Activated CD4-positive, alpha-beta T cell treated with anti-CD3 and anti-CD28 coated beads for 48 hours (primary cell): ENCODE measurements around the gene SERINC3.
"Not testable (repeated sequence)": the region's sequence is repeated elsewhere in the genome, so short reads cannot be mapped to it uniquely, and the experiment has no call there.

Experiments used
- DNase-seq: peaks from one replicate; pipeline ENCODE4 v3.0.0-alpha.2; 2020

Gene SERINC3

GRCh38 chr20:44489931-44490330, 31.9 kb downstream of the SERINC3 start:
- peak; percentile 20 for DNase-seq

GRCh38 chr20:44489223-44489622, 32.6 kb downstream of the SERINC3 start:
- DNase-seq, result no peak

GRCh38 chr20:44488551-44488950, 33.3 kb downstream of the SERINC3 start:
- DNase-seq, result no peak

- DNase-seq, result no peak
These were observed 36.1 kb downstream of the SERINC3 start for GRCh38 chr20:44485830-44486198.

- no peak for DNase-seq
These were observed 36.6 kb downstream of the SERINC3 start for GRCh38 chr20:44485078-44485829.

GRCh38 chr20:44483112-44483511, 38.8 kb downstream of the SERINC3 start:
- no peak for DNase-seq

GRCh38 chr20:44481719-44482416, 40.0 kb downstream of the SERINC3 start:
- DNase-seq, result no peak

GRCh38 chr20:44480097-44480496, 41.8 kb downstream of the SERINC3 start:
- DNase-seq, result no peak

GRCh38 chr20:44479643-44480042, 42.2 kb downstream of the SERINC3 start:
- no peak for DNase-seq

- no peak for DNase-seq
These were observed 43.7 kb downstream of the SERINC3 start for GRCh38 chr20:44478206-44478605.

- DNase-seq, result no peak
These were observed 44.7 kb downstream of the SERINC3 start for GRCh38 chr20:44477151-44477550.

GRCh38 chr20:44475694-44476560, 45.9 kb downstream of the SERINC3 start, which contains the start of gene TTPAL:
Gene TTPAL, plus strand, starts transcription at chr20:44475874. Its CDS starts 4,126 bp downstream, at chr20:44480000.
- DNase-seq, result peak; percentile 93

- no peak for DNase-seq
These were observed 46.5 kb downstream of the SERINC3 start for GRCh38 chr20:44475372-44475693.

- DNase-seq, result not testable (repeated sequence)
These were observed 49.6 kb downstream of the SERINC3 start for GRCh38 chr20:44472283-44472682.

- DNase-seq, result no peak
These were observed 50.4 kb downstream of the SERINC3 start for GRCh38 chr20:44471481-44471882.

- no peak for DNase-seq
These were observed 51.5 kb downstream of the SERINC3 start for GRCh38 chr20:44470327-44470726.

- no peak for DNase-seq
These were observed 53.7 kb downstream of the SERINC3 start for GRCh38 chr20:44468044-44468782.

GRCh38 chr20:44467289-44467883, 54.5 kb downstream of the SERINC3 start:
- DNase-seq, result no peak

GRCh38 chr20:44465001-44465560, 56.8 kb downstream of the SERINC3 start:
- DNase-seq, result no peak

- DNase-seq, result no peak
These were observed 57.4 kb downstream of the SERINC3 start for GRCh38 chr20:44464514-44464913.

GRCh38 chr20:44463466-44463865, 58.4 kb downstream of the SERINC3 start:
- no peak for DNase-seq

GRCh38 chr20:44461803-44462174, 60.1 kb downstream of the SERINC3 start:
- DNase-seq, result no peak
